ENCODE measurements around the gene FBXW7. TPM values are rescaled to one million over a fixed set of nuclear protein-coding genes. Genes with fewer than 3 reads are reported as not detected.

FBXW7 gene
- total and polyA plus RNA-seq, 2 donors (not counting 1 experiment from before 2014, with no cell fraction given) = 23.0 to 125 TPM

DNA sequence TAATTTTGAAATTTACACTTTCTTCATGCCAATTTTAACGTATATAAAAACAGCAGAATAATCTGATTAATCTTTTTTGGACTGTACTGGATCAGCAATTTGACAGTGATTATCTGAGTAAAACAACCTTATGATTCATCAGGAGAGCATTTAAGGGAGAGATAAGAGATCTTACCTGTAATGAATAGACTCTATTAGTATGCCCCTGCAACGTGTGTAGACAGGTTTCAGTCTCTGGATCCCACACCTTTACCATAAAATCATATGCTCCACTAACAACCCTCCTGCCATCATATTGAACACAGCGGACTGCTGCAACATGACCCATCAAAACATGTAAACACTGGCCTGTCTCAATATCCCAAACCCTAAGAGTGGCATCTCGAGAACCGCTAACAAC, 210.1 kb downstream of the FBXW7 start:
- TF ChIP-seq, protein P1, sequence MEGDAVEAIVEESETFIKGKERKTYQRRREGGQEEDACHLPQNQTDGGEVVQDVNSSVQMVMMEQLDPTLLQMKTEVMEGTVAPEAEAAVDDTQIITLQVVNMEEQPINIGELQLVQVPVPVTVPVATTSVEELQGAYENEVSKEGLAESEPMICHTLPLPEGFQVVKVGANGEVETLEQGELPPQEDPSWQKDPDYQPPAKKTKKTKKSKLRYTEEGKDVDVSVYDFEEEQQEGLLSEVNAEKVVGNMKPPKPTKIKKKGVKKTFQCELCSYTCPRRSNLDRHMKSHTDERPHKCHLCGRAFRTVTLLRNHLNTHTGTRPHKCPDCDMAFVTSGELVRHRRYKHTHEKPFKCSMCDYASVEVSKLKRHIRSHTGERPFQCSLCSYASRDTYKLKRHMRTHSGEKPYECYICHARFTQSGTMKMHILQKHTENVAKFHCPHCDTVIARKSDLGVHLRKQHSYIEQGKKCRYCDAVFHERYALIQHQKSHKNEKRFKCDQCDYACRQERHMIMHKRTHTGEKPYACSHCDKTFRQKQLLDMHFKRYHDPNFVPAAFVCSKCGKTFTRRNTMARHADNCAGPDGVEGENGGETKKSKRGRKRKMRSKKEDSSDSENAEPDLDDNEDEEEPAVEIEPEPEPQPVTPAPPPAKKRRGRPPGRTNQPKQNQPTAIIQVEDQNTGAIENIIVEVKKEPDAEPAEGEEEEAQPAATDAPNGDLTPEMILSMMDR (IDR thresholded peaks at IDR 0.05) = no peak
- H3K4me3 ChIP-seq (ENCODE audit: control extremely low read depth in 1 of 5, extremely low read depth in 1 of 5, insufficient read depth in 1 of 5, low read depth in 2 of 5, low read length in 4 of 5) = no peak overlapping the region
- ChIA-PET POLR2A (no interaction called here), CTCF (no interaction called here)
- H4K20me1 ChIP-seq (ENCODE audit: control insufficient read depth, insufficient read depth, low read length, poor library complexity, severe bottlenecking) = no peaks in the 10 kb centered on the region
- Mint-ChIP-seq H3K4me3 (no peak overlapping the region), H3K9me3 (ENCODE audit: insufficient read depth) (no peaks in the 10 kb centered on the region), H3K27me3 (no peaks in the 10 kb centered on the region), H3K4me1 (no peaks in the 10 kb centered on the region), H3K27ac (no peak overlapping the region)
- ATAC-seq (ENCODE audit: low read depth) (no peak), DNase-seq (no peak)
- WGBS (ENCODE audit: insufficient coverage) = 100% methylated on average over 2 of the region's 5 CpGs
- no peaks in the 10 kb centered on the region for H3K9me3 ChIP-seq (ENCODE audit: control extremely low read depth in 1 of 3, control insufficient read depth in 2 of 3, insufficient read depth in 1 of 3, low read length in 2 of 3)
- no peak overlapping the region for H3K9ac ChIP-seq (ENCODE audit: low read length)
- H3K36me3 ChIP-seq (replicated peaks in 1 of 2; ENCODE audit: control extremely low read depth in 1 of 2, control insufficient read depth in 1 of 2, extremely low read depth in 1 of 2, insufficient read depth in 2 of 2, low read length in 1 of 2) = peaks cover 19 to 40% of the 10 kb centered on the region in 2 experiments
- no peak overlapping the region for H3K27ac ChIP-seq (ENCODE audit: low read length in 2 of 2)
- H2AFZ ChIP-seq (ENCODE audit: insufficient read depth, low read depth, low read length, poor library complexity, severe bottlenecking) = no peak overlapping the region
- H3K27me3 ChIP-seq (replicated peaks in 1 of 4; ENCODE audit: control extremely low read depth in 1 of 4, control insufficient read depth in 3 of 4, insufficient read depth in 4 of 4, low read length in 3 of 4) = no peaks in the 10 kb centered on the region
- H3K79me2 ChIP-seq (ENCODE audit: control insufficient read depth, insufficient read depth, low read length) = no peaks in the 10 kb centered on the region
- no peaks in the 10 kb centered on the region for H3K4me1 ChIP-seq (ENCODE audit: control insufficient read depth in 2 of 2, insufficient read depth in 2 of 2, low read length in 2 of 2)
- intact Hi-C loops (cut with micrococcal nuclease) = no loop called here
- H3K4me2 ChIP-seq (replicated peaks; ENCODE audit: low read depth, low read length, poor library complexity, severe bottlenecking) = no peak overlapping the region

DNA sequence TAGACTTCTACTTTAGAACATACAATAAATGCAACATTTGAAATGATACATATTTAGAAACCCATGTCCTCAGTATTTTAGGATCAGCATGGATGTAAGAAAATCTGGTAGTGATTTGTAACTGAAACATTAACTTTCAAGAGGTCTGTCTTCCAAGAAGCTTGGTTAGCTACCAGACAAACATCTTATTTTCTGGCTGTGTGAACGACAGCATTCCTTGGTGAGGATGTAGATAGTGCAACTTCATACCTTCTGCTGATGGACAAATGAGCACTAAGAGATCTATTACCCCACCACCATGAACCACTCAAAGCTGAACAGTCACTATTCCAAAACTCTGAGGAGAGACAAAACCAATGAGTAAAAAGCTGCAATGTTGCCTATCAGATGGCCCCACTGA, 212.7 kb downstream of the FBXW7 start:
- Mint-ChIP-seq H3K4me1 (no peaks in the 10 kb centered on the region), H3K27ac (no peak overlapping the region), H3K27me3 (no peaks in the 10 kb centered on the region), H3K9me3 (ENCODE audit: insufficient read depth) (no peaks in the 10 kb centered on the region), H3K4me3 (no peak overlapping the region)
- Histone ChIP-seq H3K27me3 (replicated peaks in 1 of 4; ENCODE audit: control extremely low read depth in 1 of 4, control insufficient read depth in 3 of 4, insufficient read depth in 4 of 4, low read length in 3 of 4) (no peaks in the 10 kb centered on the region), H3K79me2 (ENCODE audit: control insufficient read depth, insufficient read depth, low read length) (no peaks in the 10 kb centered on the region), H3K27ac (ENCODE audit: low read length in 2 of 2) (no peak overlapping the region), H3K4me1 (ENCODE audit: control insufficient read depth in 2 of 2, insufficient read depth in 2 of 2, low read length in 2 of 2) (no peaks in the 10 kb centered on the region), H3K9ac (ENCODE audit: low read length) (no peak overlapping the region), H3K36me3 (replicated peaks in 1 of 2; ENCODE audit: control extremely low read depth in 1 of 2, control insufficient read depth in 1 of 2, extremely low read depth in 1 of 2, insufficient read depth in 2 of 2, low read length in 1 of 2) (peaks cover 19 to 37% of the 10 kb centered on the region in 2 experiments), H3K4me2 (replicated peaks; ENCODE audit: low read depth, low read length, poor library complexity, severe bottlenecking) (no peak overlapping the region), H4K20me1 (ENCODE audit: control insufficient read depth, insufficient read depth, low read length, poor library complexity, severe bottlenecking) (no peaks in the 10 kb centered on the region), H3K9me3 (ENCODE audit: control extremely low read depth in 1 of 3, control insufficient read depth in 2 of 3, insufficient read depth in 1 of 3, low read length in 2 of 3) (no peaks in the 10 kb centered on the region), H3K4me3 (ENCODE audit: control extremely low read depth in 1 of 5, extremely low read depth in 1 of 5, insufficient read depth in 1 of 5, low read depth in 2 of 5, low read length in 4 of 5) (no peak overlapping the region), H2AFZ (ENCODE audit: insufficient read depth, low read depth, low read length, poor library complexity, severe bottlenecking) (no peak overlapping the region)
- DNase-seq = no peak
- TF ChIP-seq, protein P1 (IDR thresholded peaks at IDR 0.05) = no peak
- TF ChIP-seq EZH2 (IDR thresholded peaks at IDR 0.05; ENCODE audit: borderline replicate concordance, insufficient read depth, low read depth, low read length, poor library complexity, severe bottlenecking) = no peak
- no peak for ATAC-seq (ENCODE audit: low read depth)
- no CpG with 5 or more reads among the region's 1 CpG for WGBS (ENCODE audit: insufficient coverage)
- intact Hi-C loops (cut with micrococcal nuclease) = no loop called here
- ChIA-PET POLR2A (no interaction called here), CTCF (no interaction called here)
